Vagina (tissue), 2 donors: Measurements from ENCODE around the gene CTNNA3.

Source experiments
- POLR2A ChIP-seq, 2 donors: fragments of 450-650 bp; IDR thresholded peaks; one replicate each; pipeline ENCODE4 v1.6.1; 2017; ENCODE audit warnings: antibody characterized with exemption in 2 of 2, mild to moderate bottlenecking in 2 of 2, moderate library complexity in 2 of 2
- TF ChIP-seq, protein P1 (sequence below), 3 experiments: fragments of 450-650 bp in 2 of 3; fragments of 200-600 bp in 1 of 3; sonication (generic) in 1 of 3; IDR thresholded peaks; one replicate each; pipeline ENCODE4 v1.5.1; 2017 to 2019; ENCODE audit warnings: antibody characterized with exemption in 3 of 3, mild to moderate bottlenecking in 2 of 3, moderate library complexity in 2 of 3

DNA sequence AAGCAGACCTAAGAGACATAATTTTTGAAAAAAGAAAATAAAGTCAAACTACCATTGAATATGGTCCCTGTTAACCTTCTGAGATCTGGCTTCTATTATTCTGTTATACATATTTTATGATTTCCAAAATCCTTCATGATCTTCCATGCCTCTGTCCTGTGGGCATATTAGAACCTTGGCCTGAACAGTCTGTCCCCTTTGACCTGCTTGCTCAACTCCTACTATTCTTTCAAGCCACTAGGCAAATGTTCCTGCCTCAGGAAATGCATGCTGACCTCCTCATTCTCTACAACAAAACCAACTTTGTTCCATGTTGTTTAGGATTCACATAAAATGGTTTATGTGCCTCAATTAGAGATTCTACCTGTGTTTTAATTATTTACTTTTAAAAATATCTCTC, 1315.0 kb downstream of the CTNNA3 start:
- no peak for TF ChIP-seq POLR2A (IDR thresholded peaks at IDR 0.05)
- TF ChIP-seq, protein P1, sequence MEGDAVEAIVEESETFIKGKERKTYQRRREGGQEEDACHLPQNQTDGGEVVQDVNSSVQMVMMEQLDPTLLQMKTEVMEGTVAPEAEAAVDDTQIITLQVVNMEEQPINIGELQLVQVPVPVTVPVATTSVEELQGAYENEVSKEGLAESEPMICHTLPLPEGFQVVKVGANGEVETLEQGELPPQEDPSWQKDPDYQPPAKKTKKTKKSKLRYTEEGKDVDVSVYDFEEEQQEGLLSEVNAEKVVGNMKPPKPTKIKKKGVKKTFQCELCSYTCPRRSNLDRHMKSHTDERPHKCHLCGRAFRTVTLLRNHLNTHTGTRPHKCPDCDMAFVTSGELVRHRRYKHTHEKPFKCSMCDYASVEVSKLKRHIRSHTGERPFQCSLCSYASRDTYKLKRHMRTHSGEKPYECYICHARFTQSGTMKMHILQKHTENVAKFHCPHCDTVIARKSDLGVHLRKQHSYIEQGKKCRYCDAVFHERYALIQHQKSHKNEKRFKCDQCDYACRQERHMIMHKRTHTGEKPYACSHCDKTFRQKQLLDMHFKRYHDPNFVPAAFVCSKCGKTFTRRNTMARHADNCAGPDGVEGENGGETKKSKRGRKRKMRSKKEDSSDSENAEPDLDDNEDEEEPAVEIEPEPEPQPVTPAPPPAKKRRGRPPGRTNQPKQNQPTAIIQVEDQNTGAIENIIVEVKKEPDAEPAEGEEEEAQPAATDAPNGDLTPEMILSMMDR (IDR thresholded peaks at IDR 0.05) = no peak
